ENCODE data around the gene APOBR. TPM values are rescaled to one million over a fixed set of nuclear protein-coding genes. Genes with fewer than 3 reads are reported as not detected.
A peak's percentile ranks its signal among the peaks of the same experiment; 100 is the strongest.

APOBR gene
- total and polyA plus RNA-seq, 9 of the 15 experiments (the other 6 are each of a cell fraction or from before 2014, with no cell fraction given) = 0.08 to 6.1 (median 2.8) TPM; not detected in 1

DNA sequence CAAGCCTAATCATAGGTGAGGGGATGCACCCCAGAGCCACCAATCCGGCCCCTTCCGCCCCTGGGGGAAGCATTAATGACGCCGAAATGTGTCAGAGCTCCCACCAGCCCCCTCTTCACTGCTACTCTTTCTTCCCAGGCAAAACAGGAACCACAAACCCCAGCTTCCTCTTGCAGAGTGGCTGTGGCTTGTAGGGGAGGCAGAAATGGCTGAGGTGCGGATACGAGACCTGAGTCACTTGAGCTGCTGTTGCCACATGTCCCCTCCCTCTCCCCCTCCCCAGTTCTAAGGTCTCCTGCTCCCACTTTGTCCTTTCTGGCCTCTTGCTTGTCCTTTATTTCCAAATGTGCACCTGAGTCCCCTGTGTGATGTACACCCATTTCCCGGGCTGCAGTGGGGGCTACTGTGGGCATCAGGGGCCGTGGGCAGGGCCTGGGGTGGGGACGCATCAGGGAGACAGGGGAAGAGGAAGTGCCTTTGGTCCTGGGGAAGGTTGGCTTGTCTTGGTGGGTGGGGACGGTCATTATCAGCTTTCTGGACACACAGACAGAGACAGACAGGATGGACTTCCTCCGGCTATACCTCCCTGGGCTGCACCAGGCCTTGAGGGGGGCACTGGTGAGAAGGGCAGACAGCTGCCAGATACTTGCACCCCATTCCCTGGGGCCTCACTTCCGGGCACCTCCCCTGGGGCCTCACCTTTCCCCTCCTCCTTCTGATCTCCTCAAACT, at the start of gene APOBR (continued):
- TF ChIP-seq ZNF184 (CRISPR knock-in tag; IDR thresholded peaks at IDR 0.05) = no peak
- no peak for TF ChIP-seq KDM2B (CRISPR knock-in tag; IDR thresholded peaks at IDR 0.05)
- TF ChIP-seq, protein P1, sequence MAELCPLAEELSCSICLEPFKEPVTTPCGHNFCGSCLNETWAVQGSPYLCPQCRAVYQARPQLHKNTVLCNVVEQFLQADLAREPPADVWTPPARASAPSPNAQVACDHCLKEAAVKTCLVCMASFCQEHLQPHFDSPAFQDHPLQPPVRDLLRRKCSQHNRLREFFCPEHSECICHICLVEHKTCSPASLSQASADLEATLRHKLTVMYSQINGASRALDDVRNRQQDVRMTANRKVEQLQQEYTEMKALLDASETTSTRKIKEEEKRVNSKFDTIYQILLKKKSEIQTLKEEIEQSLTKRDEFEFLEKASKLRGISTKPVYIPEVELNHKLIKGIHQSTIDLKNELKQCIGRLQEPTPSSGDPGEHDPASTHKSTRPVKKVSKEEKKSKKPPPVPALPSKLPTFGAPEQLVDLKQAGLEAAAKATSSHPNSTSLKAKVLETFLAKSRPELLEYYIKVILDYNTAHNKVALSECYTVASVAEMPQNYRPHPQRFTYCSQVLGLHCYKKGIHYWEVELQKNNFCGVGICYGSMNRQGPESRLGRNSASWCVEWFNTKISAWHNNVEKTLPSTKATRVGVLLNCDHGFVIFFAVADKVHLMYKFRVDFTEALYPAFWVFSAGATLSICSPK (IDR thresholded peaks at IDR 0.05; ENCODE audit: borderline replicate concordance) = no peak
- TF ChIP-seq SMARCC2 (IDR thresholded peaks at IDR 0.05; ENCODE audit: low read depth) = no peak
- TF ChIP-seq HNRNPH1 (optimal IDR thresholded peaks at IDR 0.05; ENCODE audit: low read depth, low read length) = no peak
- TF ChIP-seq, protein P2, sequence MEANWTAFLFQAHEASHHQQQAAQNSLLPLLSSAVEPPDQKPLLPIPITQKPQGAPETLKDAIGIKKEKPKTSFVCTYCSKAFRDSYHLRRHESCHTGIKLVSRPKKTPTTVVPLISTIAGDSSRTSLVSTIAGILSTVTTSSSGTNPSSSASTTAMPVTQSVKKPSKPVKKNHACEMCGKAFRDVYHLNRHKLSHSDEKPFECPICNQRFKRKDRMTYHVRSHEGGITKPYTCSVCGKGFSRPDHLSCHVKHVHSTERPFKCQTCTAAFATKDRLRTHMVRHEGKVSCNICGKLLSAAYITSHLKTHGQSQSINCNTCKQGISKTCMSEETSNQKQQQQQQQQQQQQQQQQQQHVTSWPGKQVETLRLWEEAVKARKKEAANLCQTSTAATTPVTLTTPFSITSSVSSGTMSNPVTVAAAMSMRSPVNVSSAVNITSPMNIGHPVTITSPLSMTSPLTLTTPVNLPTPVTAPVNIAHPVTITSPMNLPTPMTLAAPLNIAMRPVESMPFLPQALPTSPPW (CRISPR knock-in tag; IDR thresholded peaks at IDR 0.05) = peak; percentile 73
- TF ChIP-seq USF1 (CRISPR knock-in tag; IDR thresholded peaks at IDR 0.05) = no peak; the same call in 1 of the 2 replicates
- TF ChIP-seq MAX (CRISPR knock-in tag; IDR thresholded peaks at IDR 0.05) = 0 out of 2 replicates have a peak, but pooled peaks have one; percentile 38
- peak; percentile 30; the same call in 1 of the 2 replicates for TF ChIP-seq DPF2 (IDR thresholded peaks at IDR 0.05)
- TF ChIP-seq HOXB6 (CRISPR knock-in tag; IDR thresholded peaks at IDR 0.05; ENCODE audit: borderline replicate concordance) = no peak
- TF ChIP-seq NBN (IDR thresholded peaks at IDR 0.05; ENCODE audit: low read depth) = no peak
- TF ChIP-seq MAZ (CRISPR knock-in tag; conservative IDR thresholded peaks at IDR 0.05 in 1 of 2, IDR thresholded peaks at IDR 0.05 in 1 of 2) = 0 out of 4 replicates have a peak, but pooled peaks of 1 of the 2 experiments have one; percentile 61
- no peak for TF ChIP-seq TSC22D4 (tag; IDR thresholded peaks at IDR 0.05)
- peak; percentile 31; the same call in 1 of the 2 replicates for TF ChIP-seq ELF2 (CRISPR knock-in tag; IDR thresholded peaks at IDR 0.05)
- no peak for TF ChIP-seq ZNF324 (CRISPR knock-in tag; IDR thresholded peaks at IDR 0.05)
- TF ChIP-seq NFRKB (IDR thresholded peaks at IDR 0.05; ENCODE audit: low read depth) = peak; percentile 72; the same call in 1 of the 2 replicates
- no peak for TF ChIP-seq ERF (CRISPR knock-in tag; IDR thresholded peaks at IDR 0.05)
- TF ChIP-seq FOXP4 (CRISPR knock-in tag; IDR thresholded peaks at IDR 0.05; ENCODE audit: borderline replicate concordance) = no peak
- peak; percentile 13; the same call in 1 of the 2 replicates for TF ChIP-seq SMARCA4 (IDR thresholded peaks at IDR 0.05)
- TF ChIP-seq PCBP2 (IDR thresholded peaks at IDR 0.05; ENCODE audit: low read depth, low read length, poor library complexity, severe bottlenecking) = no peak
